Keratinocyte (primary cell): ENCODE results near the gene CYTH1. TPM values are rescaled to one million over a fixed set of nuclear protein-coding genes. Genes with fewer than 3 reads are reported as not detected.
A peak's percentile ranks its signal among the peaks of the same experiment; 100 is the strongest.

Source experiments
- DNase-seq: peaks from one replicate; pipeline ENCODE4 v3.0.0-alpha.2; 2011; ENCODE audit warnings: low read depth, missing footprints, low spot score
- FAIRE-seq: peaks from 2 replicates; lab custom pipeline; 2011; peaks lifted over from hg19 to GRCh38; lab: Jason Lieb, UNC
- H2AFZ ChIP-seq: 2 replicates; pipeline ENCODE4 v1.6.0; 2012; ENCODE audit warnings: low read length, control low read depth, inconsistent platforms; ENCODE audit not compliant: control insufficient read depth
- H3K27ac ChIP-seq: 2 replicates; pipeline ENCODE4 v1.5.1; 2011; ENCODE audit warnings: low read length; ENCODE audit not compliant: control insufficient read depth, insufficient read depth
- H3K27me3 ChIP-seq: 3 replicates; pipeline ENCODE4 v1.6.0; 2011; ENCODE audit warnings: low read length; ENCODE audit not compliant: control insufficient read depth, insufficient read depth; ENCODE audit errors: extremely low read depth
- H3K36me3 ChIP-seq, 2 experiments: 2 replicates in 1 of 2; 3 replicates in 1 of 2; pipeline ENCODE4 v1.5.1; 2011; ENCODE audit warnings: low read length in 2 of 2, mild to moderate bottlenecking in 1 of 2; ENCODE audit not compliant: control insufficient read depth in 2 of 2, insufficient read depth in 2 of 2; ENCODE audit errors: extremely low read depth in 1 of 2
- H3K4me1 ChIP-seq: 3 replicates; pipeline ENCODE4 v1.5.1; 2011; ENCODE audit warnings: low read length; ENCODE audit not compliant: control insufficient read depth, insufficient read depth; ENCODE audit errors: extremely low read depth
- H3K4me2 ChIP-seq: 3 replicates; pipeline ENCODE4 v1.6.0; 2011; ENCODE audit warnings: low read depth, low read length; ENCODE audit not compliant: control insufficient read depth, insufficient read depth; ENCODE audit errors: extremely low read depth
- H3K4me3 ChIP-seq, 3 experiments: fragments of 200-600 bp in 1 of 3; sonication (generic) in 1 of 3; 2 replicates in 2 of 3; 3 replicates in 1 of 3; pipeline ENCODE4 v1.5.1; 2011 to 2016; ENCODE audit warnings: low read length in 3 of 3, mild to moderate bottlenecking in 3 of 3, control low read depth in 2 of 3, inconsistent platforms in 1 of 3, low read depth in 1 of 3, mixed read lengths in 1 of 3, mixed run types in 1 of 3, moderate library complexity in 1 of 3; ENCODE audit not compliant: control insufficient read depth in 2 of 3, insufficient read depth in 2 of 3; ENCODE audit errors: extremely low read depth in 1 of 3
- H3K79me2 ChIP-seq: 2 replicates; pipeline ENCODE4 v1.6.0; 2012; ENCODE audit warnings: low read length; ENCODE audit not compliant: control insufficient read depth, insufficient read depth
- H3K9ac ChIP-seq: 3 replicates; pipeline ENCODE4 v1.6.0; 2011; ENCODE audit warnings: low read length; ENCODE audit not compliant: control insufficient read depth, insufficient read depth; ENCODE audit errors: extremely low read depth
- H3K9me1 ChIP-seq: 3 replicates; pipeline ENCODE4 v1.6.0; 2011; ENCODE audit warnings: low read length; ENCODE audit not compliant: control insufficient read depth, insufficient read depth; ENCODE audit errors: extremely low read depth
- H3K9me3 ChIP-seq: 2 replicates; pipeline ENCODE4 v1.5.1; 2012; ENCODE audit warnings: low read depth, low read length; ENCODE audit not compliant: control insufficient read depth
- H4K20me1 ChIP-seq: 3 replicates; pipeline ENCODE4 v1.6.0; 2011; ENCODE audit warnings: low read length; ENCODE audit not compliant: control insufficient read depth, insufficient read depth; ENCODE audit errors: extremely low read depth
- CTCF ChIP-seq, 3 experiments: IDR thresholded peaks in 1 of 3; conservative IDR thresholded peaks in 1 of 3; optimal IDR thresholded peaks in 1 of 3; 2 replicates in 2 of 3; 3 replicates in 1 of 3; pipeline versions ENCODE3 to v1.5.1; 2011; ENCODE audit warnings: low read length in 3 of 3, mild to moderate bottlenecking in 3 of 3, moderate library complexity in 2 of 3, control low read depth in 1 of 3, inconsistent platforms in 1 of 3; ENCODE audit not compliant: insufficient read depth in 2 of 3; ENCODE audit errors: extremely low read depth in 1 of 3
- EZH2 ChIP-seq: IDR thresholded peaks from one replicate; pipeline ENCODE4 v1.6.1; 2012; ENCODE audit warnings: inconsistent platforms, mild to moderate bottlenecking, low read length, moderate library complexity
- dilution Hi-C: fragments of 300-500 bp; cut with MboI; formaldehyde crosslinking; loops from one replicate; pipeline ENCODE4 v1.7.0; 2020; ENCODE audit warnings: low sequenced_read_pairs; ENCODE audit not compliant: extremely low pct_ligation_motif_present
- polyA plus RNA-seq, 5 experiments: library from polyadenylated mRNA; depleted of rRNA in 3 of 5; stranded (reverse) in 3 of 5; stranded (forward) in 1 of 5; unstranded in 1 of 5; fragments of >200 nt; gene quantifications; 1 replicate in 1 of 5; 2 replicates in 3 of 5; 3 replicates in 1 of 5; pipeline versions ENCODE4 v1.2.1 to v1.2.3, GENCODE V29; 2011 to 2012; ENCODE audit warnings: missing spikeins in 2 of 5, low read depth in 1 of 5, low replicate concordance in 1 of 5

CYTH1 gene
- polyA plus RNA-seq, 1 donor (not counting 4 experiments of a cell fraction or from before 2014, with no cell fraction given), result 28.3 TPM

DNA sequence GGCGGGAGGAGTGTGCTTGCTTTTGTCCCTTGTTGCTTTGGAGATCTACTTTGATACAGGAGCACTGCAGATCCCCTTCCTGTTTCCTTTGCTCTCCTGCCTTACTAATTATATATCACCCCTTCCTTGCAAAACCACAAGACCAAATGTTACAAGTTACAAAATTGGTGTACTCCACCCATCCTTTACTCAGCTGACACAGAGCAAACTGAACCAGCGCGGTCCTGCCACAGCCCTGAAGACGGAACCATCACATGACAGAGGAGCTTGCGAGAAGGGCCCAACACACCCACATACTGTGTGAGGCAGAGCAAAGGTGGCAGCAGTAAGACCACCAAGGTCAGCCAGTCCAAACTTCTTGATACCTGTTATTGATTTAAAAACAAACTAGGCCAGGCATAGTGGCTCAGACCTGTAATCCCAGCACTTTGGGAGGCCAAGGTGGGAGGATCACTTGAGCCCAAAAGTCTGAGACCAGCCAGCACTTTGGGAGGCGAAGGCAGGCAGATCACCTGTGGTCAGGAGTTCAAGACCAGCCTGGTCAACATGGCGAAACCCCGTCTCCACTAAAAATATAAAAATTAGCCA lies 33.2 kb downstream of the CYTH1 start:
- Histone ChIP-seq H3K9me1 (peaks cover 2% of the 10 kb centered on the region), H3K27ac (peak overlapping the region; percentile 93), H3K4me1 (peaks cover 26% of the 10 kb centered on the region), H3K4me3 (peak overlapping the region in 1 of 3 experiments; percentile 25), H2AFZ (peak overlapping the region; percentile 67), H4K20me1 (no peaks in the 10 kb centered on the region), H3K4me2 (peak overlapping the region; percentile 81), H3K79me2 (peaks cover 55% of the 10 kb centered on the region), H3K9me3 (no peaks in the 10 kb centered on the region), H3K36me3 (no peaks in the 10 kb centered on the region), H3K27me3 (no peaks in the 10 kb centered on the region), H3K9ac (peak overlapping the region; percentile 64)
- no peak for DNase-seq
- dilution Hi-C loops, result no loop called here
- TF ChIP-seq EZH2, result no peak
- no peak for TF ChIP-seq CTCF (optimal IDR thresholded peaks at IDR 0.05 in 1 of 3, IDR thresholded peaks at IDR 0.05 in 1 of 3, conservative IDR thresholded peaks at IDR 0.05 in 1 of 3; ENCODE audit: extremely low read depth in 1 of 3, insufficient read depth in 2 of 3, low read length in 3 of 3)
- peak; percentile 68 for FAIRE-seq

GRCh38 chr17:78748048-78748729 lies 33.9 kb downstream of the CYTH1 start:
- H3K36me3 ChIP-seq, result no peaks in the 10 kb centered on the region
- FAIRE-seq, result no peak
- peaks cover 61% of the 10 kb centered on the region for H3K79me2 ChIP-seq
- no peak for TF ChIP-seq CTCF (optimal IDR thresholded peaks at IDR 0.05 in 1 of 3, IDR thresholded peaks at IDR 0.05 in 1 of 3, conservative IDR thresholded peaks at IDR 0.05 in 1 of 3; ENCODE audit: extremely low read depth in 1 of 3, insufficient read depth in 2 of 3, low read length in 3 of 3)
- no peak for TF ChIP-seq EZH2
- no peak overlapping the region for H2AFZ ChIP-seq
- H3K9ac ChIP-seq, result peak overlapping the region; percentile 58
- no peaks in the 10 kb centered on the region for H3K9me3 ChIP-seq
- DNase-seq, result no peak
- dilution Hi-C loops, result no loop called here
- H3K27ac ChIP-seq, result peak overlapping the region; percentile 93
- H3K4me1 ChIP-seq, result peaks cover 25% of the 10 kb centered on the region
- peak overlapping the region; percentile 81 for H3K4me2 ChIP-seq
- H3K9me1 ChIP-seq, result peaks cover 2% of the 10 kb centered on the region
- peak overlapping the region in 2 of 3 experiments; percentile 25 to 33 for H3K4me3 ChIP-seq
- H4K20me1 ChIP-seq, result no peaks in the 10 kb centered on the region
- no peaks in the 10 kb centered on the region for H3K27me3 ChIP-seq
